ENCODE measurements around the gene INHBC. TPM values are rescaled to one million over a fixed set of nuclear protein-coding genes. Genes with fewer than 3 reads are reported as not detected.

Gene INHBC
- total and polyA plus RNA-seq, 3 donors from 2014 or later = 1.8 to 3.1 (median 2.1) TPM

GRCh38 chr12:57452937-57453509 lies 18.4 kb downstream of the INHBC start:
- peak; percentile 89 for DNase-seq
- Histone ChIP-seq H3K36me3 (ENCODE audit: low read depth, missing control alignments) (no peaks in the 10 kb centered on the region), H3K9me3 (no peaks in the 10 kb centered on the region), H3K27me3 (no peaks in the 10 kb centered on the region), H3K27ac (no peak overlapping the region), H3K4me3 (no peak overlapping the region), H3K4me1 (peaks cover 13% of the 10 kb centered on the region)
- TF ChIP-seq POLR2A (IDR thresholded peaks at IDR 0.05) = no peak
- TF ChIP-seq, protein P1, sequence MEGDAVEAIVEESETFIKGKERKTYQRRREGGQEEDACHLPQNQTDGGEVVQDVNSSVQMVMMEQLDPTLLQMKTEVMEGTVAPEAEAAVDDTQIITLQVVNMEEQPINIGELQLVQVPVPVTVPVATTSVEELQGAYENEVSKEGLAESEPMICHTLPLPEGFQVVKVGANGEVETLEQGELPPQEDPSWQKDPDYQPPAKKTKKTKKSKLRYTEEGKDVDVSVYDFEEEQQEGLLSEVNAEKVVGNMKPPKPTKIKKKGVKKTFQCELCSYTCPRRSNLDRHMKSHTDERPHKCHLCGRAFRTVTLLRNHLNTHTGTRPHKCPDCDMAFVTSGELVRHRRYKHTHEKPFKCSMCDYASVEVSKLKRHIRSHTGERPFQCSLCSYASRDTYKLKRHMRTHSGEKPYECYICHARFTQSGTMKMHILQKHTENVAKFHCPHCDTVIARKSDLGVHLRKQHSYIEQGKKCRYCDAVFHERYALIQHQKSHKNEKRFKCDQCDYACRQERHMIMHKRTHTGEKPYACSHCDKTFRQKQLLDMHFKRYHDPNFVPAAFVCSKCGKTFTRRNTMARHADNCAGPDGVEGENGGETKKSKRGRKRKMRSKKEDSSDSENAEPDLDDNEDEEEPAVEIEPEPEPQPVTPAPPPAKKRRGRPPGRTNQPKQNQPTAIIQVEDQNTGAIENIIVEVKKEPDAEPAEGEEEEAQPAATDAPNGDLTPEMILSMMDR (IDR thresholded peaks at IDR 0.05) = peak; percentile 90 to 92 (median 91)
- intact Hi-C loops (cut with DNase I; ENCODE audit: low total_unique reads) = no loop called here
- WGBS, 2 donors = 32 to 53% methylated on average over 7 of the region's 7 CpGs

- Histone ChIP-seq H3K27ac (no peak overlapping the region), H3K4me1 (peaks cover 17% of the 10 kb centered on the region), H3K36me3 (ENCODE audit: low read depth, missing control alignments) (no peaks in the 10 kb centered on the region), H3K4me3 (no peak overlapping the region), H3K9me3 (no peaks in the 10 kb centered on the region), H3K27me3 (no peaks in the 10 kb centered on the region)
- 94 to 98% methylated on average over 2 of the region's 2 CpGs for WGBS, 2 donors
- no peak for TF ChIP-seq POLR2A (IDR thresholded peaks at IDR 0.05)
- TF ChIP-seq, protein P1 (IDR thresholded peaks at IDR 0.05) = no peak
- DNase-seq = no peak
- intact Hi-C loops (cut with DNase I; ENCODE audit: low total_unique reads) = no loop called here
These were observed 19.6 kb downstream of the INHBC start for GRCh38 chr12:57454213-57454565.

GRCh38 chr12:57454566-57455373 lies 20.2 kb downstream of the INHBC start, which contains the start of gene INHBE:
Gene INHBE (plus strand): TSS chr12:57455307. CDS start chr12:57455537, 230 bp downstream.
- Histone ChIP-seq H3K27me3 (no peaks in the 10 kb centered on the region), H3K4me3 (no peak within 1 kb of the TSS), H3K9me3 (no peaks in the 10 kb centered on the region), H3K4me1 (peaks cover 17% of the 10 kb centered on the region), H3K27ac (no peak within 1 kb of the TSS), H3K36me3 (ENCODE audit: low read depth, missing control alignments) (no peaks in the 10 kb centered on the region)
- TF ChIP-seq POLR2A (IDR thresholded peaks at IDR 0.05) = no peak
- TF ChIP-seq, protein P1 (IDR thresholded peaks at IDR 0.05) = no peak
- intact Hi-C loops (cut with DNase I; ENCODE audit: low total_unique reads) = no loop called here
- WGBS, 2 donors = 54 to 69% methylated on average over 9 to 10 of the region's 10 CpGs
- DNase-seq = no peak

- TF ChIP-seq POLR2A (IDR thresholded peaks at IDR 0.05) = no peak
- TF ChIP-seq, protein P1 (IDR thresholded peaks at IDR 0.05) = no peak
- Histone ChIP-seq H3K4me1 (peaks cover 21% of the 10 kb centered on the region), H3K36me3 (ENCODE audit: low read depth, missing control alignments) (no peaks in the 10 kb centered on the region), H3K27ac (no peak overlapping the region), H3K4me3 (no peak overlapping the region), H3K9me3 (no peaks in the 10 kb centered on the region), H3K27me3 (no peaks in the 10 kb centered on the region)
- DNase-seq = no peak
- intact Hi-C loops (cut with DNase I; ENCODE audit: low total_unique reads) = no loop called here
- 57 to 63% methylated on average over 4 to 10 of the region's 10 CpGs for WGBS, 2 donors
These were observed 21.0 kb downstream of the INHBC start for GRCh38 chr12:57455374-57456144.

Measured in testis (tissue), 3 donors.